ENCODE results near the gene MAML1.
A peak's percentile ranks its signal among the peaks of the same experiment; 100 is the strongest.

The MAML1 gene

DNA sequence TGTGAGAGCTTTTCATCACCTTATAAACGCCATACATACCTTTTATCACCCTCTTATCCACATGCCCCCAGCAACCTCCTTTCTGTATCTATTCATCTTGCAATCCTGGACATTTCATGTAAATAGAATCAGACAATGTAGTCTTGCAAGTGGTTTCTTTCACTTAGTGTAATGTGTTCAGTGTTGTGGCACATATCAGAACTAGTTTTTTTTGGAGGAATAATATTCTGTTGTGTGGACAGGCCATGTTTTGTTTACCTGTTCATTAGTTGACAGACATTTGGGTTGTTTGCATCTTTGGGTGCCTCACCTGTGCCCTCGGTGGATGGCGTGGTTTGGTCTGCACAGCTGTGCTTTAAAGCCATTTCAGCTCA, 89.4 kb downstream of the MAML1 start:
- no peak for DNase-seq (ENCODE audit: low spot score)

GRCh38 chr5:179822444-179822990, 89.9 kb downstream of the MAML1 start:
- no peak for DNase-seq (ENCODE audit: low spot score)

GRCh38 chr5:179823937-179824744, 91.5 kb downstream of the MAML1 start:
- DNase-seq (ENCODE audit: low spot score) = no peak

DNA sequence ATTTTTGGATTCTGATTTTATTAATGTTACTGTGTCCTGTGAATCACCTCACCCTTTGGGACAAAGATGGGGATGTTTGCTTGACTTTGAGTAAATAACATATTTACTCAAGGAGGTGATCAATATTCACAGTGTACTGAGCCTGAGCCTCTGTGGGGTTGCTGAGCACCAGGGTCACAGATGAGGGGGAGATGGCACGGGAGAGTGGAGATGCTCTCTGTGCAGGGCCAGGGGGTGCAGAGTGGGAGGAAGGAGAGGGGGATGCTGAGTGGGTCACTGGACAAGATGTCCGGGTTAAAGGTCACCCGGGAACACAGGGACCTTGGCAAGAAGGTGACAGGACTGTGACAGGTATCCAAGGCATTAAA, 92.1 kb downstream of the MAML1 start:
- DNase-seq (ENCODE audit: low spot score) = no peak

DNA sequence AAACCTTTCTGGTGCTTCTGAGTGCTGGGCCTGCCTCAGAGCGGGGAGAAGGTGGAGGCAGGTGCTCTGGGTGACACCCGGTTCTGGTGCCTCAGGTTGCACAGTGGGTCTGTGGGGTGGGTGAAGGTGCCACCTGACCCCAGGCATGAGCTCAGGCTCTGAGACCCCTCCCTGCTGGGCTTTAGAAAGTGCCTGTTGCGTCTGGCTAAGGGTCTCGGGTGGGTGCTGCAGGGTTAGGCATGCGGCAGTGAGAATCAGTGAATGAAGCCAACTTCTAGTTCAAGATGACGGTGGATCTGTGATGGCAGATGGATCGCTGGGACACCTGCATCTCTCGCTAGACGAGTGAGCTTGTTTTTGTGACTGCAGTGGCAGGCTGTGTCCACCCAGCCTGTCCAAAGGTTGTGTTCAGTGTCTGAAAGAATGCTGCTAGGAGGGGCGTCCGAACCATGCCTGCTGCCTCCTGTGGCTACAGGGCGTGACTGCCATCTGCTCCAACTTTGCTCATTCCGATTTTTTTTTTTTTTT, 93.1 kb downstream of the MAML1 start:
- DNase-seq (ENCODE audit: low spot score) = peak; percentile 86

Measured in SW480 (cell line).